Nephron (organoid): ENCODE data around the gene PALMD.

Experiments used
- H3K27ac Mint-ChIP-seq, 3 experiments: 2 replicates each; pipeline ENCODE4 v1.8.0; 2020; ENCODE audit warnings: mixed read lengths in 3 of 3, mild to moderate bottlenecking in 2 of 3, moderate library complexity in 1 of 3
- H3K27me3 Mint-ChIP-seq: 2 replicates; pipeline ENCODE4 v1.8.0; 2021; ENCODE audit warnings: low read depth, mild to moderate bottlenecking, moderate library complexity, mixed read lengths
- H3K36me3 Mint-ChIP-seq: 2 replicates; pipeline ENCODE4 v1.8.0; 2020; ENCODE audit warnings: low read depth, mixed read lengths
- H3K4me1 Mint-ChIP-seq: 2 replicates; pipeline ENCODE4 v1.8.0; 2020; ENCODE audit warnings: mixed read lengths
- H3K4me3 Mint-ChIP-seq, 3 experiments: 2 replicates each; pipeline ENCODE4 v1.8.0; 2020; ENCODE audit warnings: mild to moderate bottlenecking in 3 of 3, mixed read lengths in 3 of 3, moderate library complexity in 2 of 3
- H3K9me3 Mint-ChIP-seq: 2 replicates; pipeline ENCODE4 v1.8.0; 2020; ENCODE audit warnings: mixed read lengths
- TF ChIP-seq, protein P1 (sequence below), 3 experiments: fragments of 200-600 bp; sonication (generic); IDR thresholded peaks; one replicate each; pipeline ENCODE4 v1.5.0; 2021; ENCODE audit warnings: antibody characterized with exemption in 3 of 3; ENCODE audit not compliant: unreplicated experiment in 3 of 3

The PALMD gene

DNA sequence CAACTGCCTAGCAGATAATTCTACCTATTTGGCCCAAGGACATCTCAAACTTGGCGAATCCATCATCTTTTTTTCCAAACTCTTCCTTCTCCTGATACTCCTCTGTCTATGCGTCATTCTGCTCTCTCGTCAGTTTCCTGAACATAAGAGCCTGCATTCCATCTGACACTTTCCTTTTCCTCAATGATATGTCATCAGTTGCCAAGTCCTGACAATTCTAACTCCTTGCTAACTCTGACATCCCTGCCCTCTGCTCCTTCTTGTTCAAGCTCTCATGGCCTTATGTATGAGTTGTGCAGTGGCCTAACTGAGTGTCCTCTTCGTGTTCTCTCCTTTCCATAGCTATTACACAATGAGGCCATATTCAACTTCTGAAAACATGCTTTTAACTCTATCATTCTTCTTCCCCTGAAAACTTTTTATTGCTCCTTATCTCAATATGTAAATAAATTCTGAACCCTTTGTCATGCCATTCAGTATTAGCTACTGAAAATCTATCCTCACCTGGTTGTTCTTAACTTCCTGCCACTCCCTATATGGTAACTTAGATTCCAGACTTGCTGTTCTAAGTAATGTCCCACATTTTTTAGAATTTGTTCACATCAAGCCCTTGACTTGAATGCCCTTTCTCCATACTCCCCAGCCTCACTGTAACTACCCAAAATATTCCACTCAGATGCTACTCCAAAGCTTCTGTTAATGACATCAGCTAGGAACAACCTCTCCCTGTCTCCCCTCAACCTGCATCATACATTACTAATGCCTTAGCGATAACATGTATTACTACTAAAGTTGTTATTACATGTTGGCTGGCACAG is 11.5 kb downstream of the PALMD start:
- Mint-ChIP-seq H3K4me1 (peaks cover 11% of the 10 kb centered on the region), H3K36me3 (no peaks in the 10 kb centered on the region), H3K9me3 (no peaks in the 10 kb centered on the region), H3K4me3 (no peak overlapping the region), H3K27ac (no peak overlapping the region), H3K27me3 (no peaks in the 10 kb centered on the region)
- TF ChIP-seq, protein P1, sequence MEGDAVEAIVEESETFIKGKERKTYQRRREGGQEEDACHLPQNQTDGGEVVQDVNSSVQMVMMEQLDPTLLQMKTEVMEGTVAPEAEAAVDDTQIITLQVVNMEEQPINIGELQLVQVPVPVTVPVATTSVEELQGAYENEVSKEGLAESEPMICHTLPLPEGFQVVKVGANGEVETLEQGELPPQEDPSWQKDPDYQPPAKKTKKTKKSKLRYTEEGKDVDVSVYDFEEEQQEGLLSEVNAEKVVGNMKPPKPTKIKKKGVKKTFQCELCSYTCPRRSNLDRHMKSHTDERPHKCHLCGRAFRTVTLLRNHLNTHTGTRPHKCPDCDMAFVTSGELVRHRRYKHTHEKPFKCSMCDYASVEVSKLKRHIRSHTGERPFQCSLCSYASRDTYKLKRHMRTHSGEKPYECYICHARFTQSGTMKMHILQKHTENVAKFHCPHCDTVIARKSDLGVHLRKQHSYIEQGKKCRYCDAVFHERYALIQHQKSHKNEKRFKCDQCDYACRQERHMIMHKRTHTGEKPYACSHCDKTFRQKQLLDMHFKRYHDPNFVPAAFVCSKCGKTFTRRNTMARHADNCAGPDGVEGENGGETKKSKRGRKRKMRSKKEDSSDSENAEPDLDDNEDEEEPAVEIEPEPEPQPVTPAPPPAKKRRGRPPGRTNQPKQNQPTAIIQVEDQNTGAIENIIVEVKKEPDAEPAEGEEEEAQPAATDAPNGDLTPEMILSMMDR (IDR thresholded peaks at IDR 0.05; ENCODE audit: unreplicated experiment in 3 of 3), result no peak

DNA sequence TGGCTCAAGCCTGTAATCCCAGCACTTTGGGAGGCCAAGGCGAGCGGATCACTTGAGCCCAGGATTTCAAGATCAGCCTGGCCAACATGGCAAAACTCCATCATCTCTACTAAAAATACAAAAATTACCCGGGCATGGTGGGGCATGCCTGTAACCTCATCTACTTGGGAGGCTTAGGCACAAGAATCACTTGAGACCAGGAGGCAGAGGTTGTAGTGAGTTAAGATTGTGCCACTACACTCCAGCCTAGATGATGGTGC is 12.0 kb downstream of the PALMD start:
- Mint-ChIP-seq H3K4me1 (peaks cover 9% of the 10 kb centered on the region), H3K4me3 (no peak overlapping the region), H3K9me3 (no peaks in the 10 kb centered on the region), H3K27ac (no peak overlapping the region), H3K36me3 (no peaks in the 10 kb centered on the region), H3K27me3 (no peaks in the 10 kb centered on the region)
- TF ChIP-seq, protein P1 (IDR thresholded peaks at IDR 0.05; ENCODE audit: unreplicated experiment in 3 of 3), result no peak

GRCh38 chr1:99659755-99660210 is 13.9 kb downstream of the PALMD start:
- Mint-ChIP-seq H3K9me3 (no peaks in the 10 kb centered on the region), H3K27me3 (no peaks in the 10 kb centered on the region), H3K4me3 (no peak overlapping the region), H3K4me1 (peaks cover 6% of the 10 kb centered on the region), H3K27ac (no peak overlapping the region), H3K36me3 (no peaks in the 10 kb centered on the region)
- TF ChIP-seq, protein P1 (IDR thresholded peaks at IDR 0.05; ENCODE audit: unreplicated experiment in 3 of 3), result no peak

DNA sequence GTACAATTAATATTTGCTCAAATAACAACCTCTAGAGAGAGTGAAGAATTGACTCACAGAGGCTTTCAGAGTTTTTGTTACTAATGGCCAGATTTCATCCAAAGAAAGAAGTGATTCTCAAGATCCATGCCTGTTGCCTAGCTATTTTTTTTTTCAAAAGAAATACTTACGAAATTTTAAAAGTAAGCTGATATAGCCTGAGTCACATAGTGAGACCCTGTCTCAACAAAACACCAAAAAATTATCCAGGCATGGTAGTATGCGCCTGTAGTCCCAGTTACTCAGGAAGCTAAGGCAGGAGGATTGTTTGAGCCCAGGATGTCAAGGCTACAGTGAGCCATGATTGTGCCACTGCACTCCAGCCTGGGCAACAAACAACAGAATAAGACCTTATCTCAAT is 14.6 kb downstream of the PALMD start:
- TF ChIP-seq, protein P1 (IDR thresholded peaks at IDR 0.05; ENCODE audit: unreplicated experiment in 3 of 3), result no peak
- no peak overlapping the region for H3K4me3 Mint-ChIP-seq
- no peaks in the 10 kb centered on the region for H3K9me3 Mint-ChIP-seq
- H3K27ac Mint-ChIP-seq, result no peak overlapping the region
- H3K36me3 Mint-ChIP-seq, result no peaks in the 10 kb centered on the region
- no peaks in the 10 kb centered on the region for H3K27me3 Mint-ChIP-seq
- peaks cover 6% of the 10 kb centered on the region for H3K4me1 Mint-ChIP-seq

- Mint-ChIP-seq H3K27me3 (no peaks in the 10 kb centered on the region), H3K4me1 (peaks cover 11% of the 10 kb centered on the region), H3K9me3 (no peaks in the 10 kb centered on the region), H3K4me3 (no peak overlapping the region), H3K36me3 (no peaks in the 10 kb centered on the region), H3K27ac (no peak overlapping the region)
- TF ChIP-seq, protein P1 (IDR thresholded peaks at IDR 0.05; ENCODE audit: unreplicated experiment in 3 of 3), result no peak
These were observed 15.9 kb downstream of the PALMD start for GRCh38 chr1:99661780-99662179.

GRCh38 chr1:99662539-99663080 is 16.7 kb downstream of the PALMD start:
- no peak overlapping the region for H3K27ac Mint-ChIP-seq
- H3K4me3 Mint-ChIP-seq, result no peak overlapping the region
- no peaks in the 10 kb centered on the region for H3K27me3 Mint-ChIP-seq
- H3K9me3 Mint-ChIP-seq, result no peaks in the 10 kb centered on the region
- H3K36me3 Mint-ChIP-seq, result no peaks in the 10 kb centered on the region
- TF ChIP-seq, protein P1 (IDR thresholded peaks at IDR 0.05; ENCODE audit: unreplicated experiment in 3 of 3), result no peak
- peaks cover 18% of the 10 kb centered on the region for H3K4me1 Mint-ChIP-seq
